Hepatocyte (in vitro differentiated cells): ENCODE measurements around the gene EML4. TPM values are rescaled to one million over a fixed set of nuclear protein-coding genes. Genes with fewer than 3 reads are reported as not detected.

ENCODE experiments used
- DNase-seq: peaks from one replicate; pipeline ENCODE4 v3.0.0-alpha.2; 2016; ENCODE audit warnings: low spot score
- H2AFZ ChIP-seq: fragments of 200-600 bp; sonication (generic); 2 replicates; pipeline ENCODE4 v1.6.0; 2016; ENCODE audit warnings: antibody characterized with exemption, mild to moderate bottlenecking
- H3K27ac ChIP-seq: fragments of 200-600 bp; sonication (generic); 2 replicates; pipeline ENCODE4 v1.5.1; 2016; ENCODE audit warnings: mild to moderate bottlenecking
- H3K27me3 ChIP-seq: fragments of 200-600 bp; sonication (generic); 2 replicates; pipeline ENCODE4 v1.6.1; 2016
- H3K36me3 ChIP-seq: fragments of 200-600 bp; sonication (generic); replicated peaks from 2 replicates; pipeline ENCODE4 v1.5.1; 2016; ENCODE audit warnings: low read depth; ENCODE audit not compliant: insufficient read depth
- H3K4me1 ChIP-seq: fragments of 200-600 bp; sonication (generic); 2 replicates; pipeline ENCODE4 v1.5.1; 2016; ENCODE audit warnings: mild to moderate bottlenecking, moderate library complexity; ENCODE audit not compliant: insufficient read depth
- H3K4me2 ChIP-seq: fragments of 200-600 bp; sonication (generic); 2 replicates; pipeline ENCODE4 v1.6.0; 2016
- H3K4me3 ChIP-seq: fragments of 200-600 bp; sonication (generic); 2 replicates; pipeline ENCODE4 v1.5.1; 2016; ENCODE audit warnings: mild to moderate bottlenecking
- H3K79me2 ChIP-seq: fragments of 200-600 bp; sonication (generic); 2 replicates; pipeline ENCODE4 v1.6.0; 2017; ENCODE audit warnings: mild to moderate bottlenecking
- H3K9me2 ChIP-seq: fragments of 200-600 bp; sonication (generic); replicated peaks from 2 replicates; pipeline ENCODE4 v1.6.0; 2017; ENCODE audit warnings: mild to moderate bottlenecking; ENCODE audit not compliant: insufficient read depth
- H3K9me3 ChIP-seq: fragments of 200-600 bp; sonication (generic); 2 replicates; pipeline ENCODE4 v1.5.1; 2016; ENCODE audit warnings: low read depth, mild to moderate bottlenecking
- H4K20me1 ChIP-seq: fragments of 200-600 bp; sonication (generic); 2 replicates; pipeline ENCODE4 v1.6.0; 2016; ENCODE audit warnings: mild to moderate bottlenecking; ENCODE audit not compliant: insufficient read depth, poor library complexity, severe bottlenecking
- EZH2 ChIP-seq: fragments of 200-600 bp; sonication (generic); IDR thresholded peaks from 2 replicates; pipeline ENCODE4 v1.6.1; 2016; ENCODE audit warnings: antibody characterized with exemption, mild to moderate bottlenecking, borderline replicate concordance
- EZH2phosphoT487 ChIP-seq: fragments of 200-600 bp; sonication (generic); IDR thresholded peaks from one replicate; pipeline ENCODE4 v1.6.1; 2018; ENCODE audit warnings: antibody characterized with exemption, mild to moderate bottlenecking, low read depth, moderate library complexity; ENCODE audit not compliant: unreplicated experiment, severe bottlenecking
- WGBS: methylation state at CpG from one replicate; pipeline ENCODE4 v1.1.6; 2016; ENCODE audit warnings: low lambda C conversion rate; ENCODE audit errors: missing lambda C conversion rate; 5-methylcytosine and 5-hydroxymethylcytosine counted together
- polyA plus RNA-seq: library from polyadenylated mRNA; unstranded; fragments of >200 nt; fragmentation: Nextera tagmentation; extraction: Ambion mirVana; gene quantifications from 2 replicates; pipeline ENCODE4 v1.2.1, GENCODE V29; 2016
- total RNA-seq: library from RNA; depleted of rRNA; stranded (reverse); fragments of >200 nt; gene quantifications from 2 replicates; pipeline ENCODE4 v1.2.3, GENCODE V29; 2014
- TF ChIP-seq, protein P1 (sequence below): fragments of 200-600 bp; sonication (generic); IDR thresholded peaks from 2 replicates; pipeline ENCODE4 v1.5.1; 2016; ENCODE audit warnings: antibody characterized with exemption, mild to moderate bottlenecking; ENCODE audit not compliant: poor library complexity

EML4 gene
- total and polyA plus RNA-seq, 2 experiments from 2014 or later: 49.9 to 86.8 TPM

- Histone ChIP-seq H3K4me3 (no peak overlapping the region), H3K4me1 (peaks cover 9% of the 10 kb centered on the region), H2AFZ (no peak overlapping the region), H3K79me2 (peaks cover 42% of the 10 kb centered on the region), H3K36me3 (no peaks in the 10 kb centered on the region), H3K27me3 (no peaks in the 10 kb centered on the region), H3K4me2 (no peak overlapping the region), H3K9me3 (no peaks in the 10 kb centered on the region), H4K20me1 (no peaks in the 10 kb centered on the region), H3K9me2 (no peaks in the 10 kb centered on the region), H3K27ac (no peak overlapping the region)
- TF ChIP-seq EZH2 (no peak), EZH2phosphoT487 (no peak)
- TF ChIP-seq, protein P1, sequence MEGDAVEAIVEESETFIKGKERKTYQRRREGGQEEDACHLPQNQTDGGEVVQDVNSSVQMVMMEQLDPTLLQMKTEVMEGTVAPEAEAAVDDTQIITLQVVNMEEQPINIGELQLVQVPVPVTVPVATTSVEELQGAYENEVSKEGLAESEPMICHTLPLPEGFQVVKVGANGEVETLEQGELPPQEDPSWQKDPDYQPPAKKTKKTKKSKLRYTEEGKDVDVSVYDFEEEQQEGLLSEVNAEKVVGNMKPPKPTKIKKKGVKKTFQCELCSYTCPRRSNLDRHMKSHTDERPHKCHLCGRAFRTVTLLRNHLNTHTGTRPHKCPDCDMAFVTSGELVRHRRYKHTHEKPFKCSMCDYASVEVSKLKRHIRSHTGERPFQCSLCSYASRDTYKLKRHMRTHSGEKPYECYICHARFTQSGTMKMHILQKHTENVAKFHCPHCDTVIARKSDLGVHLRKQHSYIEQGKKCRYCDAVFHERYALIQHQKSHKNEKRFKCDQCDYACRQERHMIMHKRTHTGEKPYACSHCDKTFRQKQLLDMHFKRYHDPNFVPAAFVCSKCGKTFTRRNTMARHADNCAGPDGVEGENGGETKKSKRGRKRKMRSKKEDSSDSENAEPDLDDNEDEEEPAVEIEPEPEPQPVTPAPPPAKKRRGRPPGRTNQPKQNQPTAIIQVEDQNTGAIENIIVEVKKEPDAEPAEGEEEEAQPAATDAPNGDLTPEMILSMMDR: no peak
- WGBS: 91% methylated on average over 22 of the region's 23 CpGs
- DNase-seq: no peak
These were observed 171.1 kb downstream of the EML4 start for GRCh38 chr2:42340045-42340937.

GRCh38 chr2:42340938-42341636 is 171.9 kb downstream of the EML4 start:
- Histone ChIP-seq H3K27me3 (no peaks in the 10 kb centered on the region), H3K9me2 (no peaks in the 10 kb centered on the region), H3K79me2 (peaks cover 50% of the 10 kb centered on the region), H3K9me3 (no peaks in the 10 kb centered on the region), H4K20me1 (no peaks in the 10 kb centered on the region), H2AFZ (no peak overlapping the region), H3K4me1 (peaks cover 9% of the 10 kb centered on the region), H3K4me3 (no peak overlapping the region), H3K36me3 (no peaks in the 10 kb centered on the region), H3K27ac (no peak overlapping the region), H3K4me2 (no peak overlapping the region)
- 93% methylated on average over 10 of the region's 10 CpGs for WGBS
- DNase-seq: no peak
- TF ChIP-seq EZH2 (no peak), EZH2phosphoT487 (no peak)
- TF ChIP-seq, protein P1: no peak

GRCh38 chr2:42342061-42342794 is 173.1 kb downstream of the EML4 start:
- Histone ChIP-seq H3K27ac (peak overlapping the region; percentile 67), H3K27me3 (no peaks in the 10 kb centered on the region), H3K9me3 (no peaks in the 10 kb centered on the region), H3K4me3 (no peak overlapping the region), H3K4me2 (no peak overlapping the region), H3K36me3 (no peaks in the 10 kb centered on the region), H3K79me2 (peaks cover 61% of the 10 kb centered on the region), H3K4me1 (peaks cover 9% of the 10 kb centered on the region), H4K20me1 (no peaks in the 10 kb centered on the region), H2AFZ (no peak overlapping the region), H3K9me2 (no peaks in the 10 kb centered on the region)
- peak; percentile 64 for DNase-seq
- no peak for TF ChIP-seq EZH2
- TF ChIP-seq, protein P1: no peak
- TF ChIP-seq EZH2phosphoT487: no peak
- 82% methylated on average over 8 of the region's 8 CpGs for WGBS
